NCI-H526 (cell line): ENCODE data around the gene RPS6KA5.
"Not testable (repeated sequence)": the region's sequence is repeated elsewhere in the genome, so short reads cannot be mapped to it uniquely, and the experiment has no call there.

Experiments used
- DNase-seq, 2 experiments: peaks; one replicate each; lab custom pipeline; 2025; lab: John Stamatoyannopoulos, UW

The RPS6KA5 gene

GRCh38 chr14:91067186-91067585, 6.7 kb upstream of the RPS6KA5 start:
- DNase-seq, result no peak

GRCh38 chr14:91065266-91065665, 4.8 kb upstream of the RPS6KA5 start:
- DNase-seq, result no peak

DNA sequence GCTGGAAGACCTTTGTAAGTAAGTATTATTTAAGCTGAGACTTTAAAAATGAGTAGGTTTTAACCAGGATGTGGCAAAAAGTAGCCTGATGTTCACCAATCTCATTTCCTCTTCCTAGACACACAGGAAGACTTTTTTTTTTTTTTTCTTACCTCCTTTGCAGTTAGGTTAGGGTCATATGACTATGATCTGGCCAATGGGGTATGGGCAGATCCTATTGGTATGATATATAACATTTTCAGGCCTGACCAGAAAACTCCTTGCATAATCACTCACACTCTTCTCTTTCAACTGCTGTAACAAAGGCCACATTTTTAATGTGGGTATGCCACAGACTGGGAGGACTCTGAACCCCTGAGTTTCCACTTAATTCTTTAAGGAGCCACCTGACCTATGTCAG, 2.7 kb upstream of the RPS6KA5 start:
- no peak for DNase-seq

GRCh38 chr14:91062600-91062999, 2.2 kb upstream of the RPS6KA5 start:
- no peak for DNase-seq

- no peak for DNase-seq
Measured at GRCh38 chr14:91061056-91061887, 831 bp upstream of the RPS6KA5 start.

DNA sequence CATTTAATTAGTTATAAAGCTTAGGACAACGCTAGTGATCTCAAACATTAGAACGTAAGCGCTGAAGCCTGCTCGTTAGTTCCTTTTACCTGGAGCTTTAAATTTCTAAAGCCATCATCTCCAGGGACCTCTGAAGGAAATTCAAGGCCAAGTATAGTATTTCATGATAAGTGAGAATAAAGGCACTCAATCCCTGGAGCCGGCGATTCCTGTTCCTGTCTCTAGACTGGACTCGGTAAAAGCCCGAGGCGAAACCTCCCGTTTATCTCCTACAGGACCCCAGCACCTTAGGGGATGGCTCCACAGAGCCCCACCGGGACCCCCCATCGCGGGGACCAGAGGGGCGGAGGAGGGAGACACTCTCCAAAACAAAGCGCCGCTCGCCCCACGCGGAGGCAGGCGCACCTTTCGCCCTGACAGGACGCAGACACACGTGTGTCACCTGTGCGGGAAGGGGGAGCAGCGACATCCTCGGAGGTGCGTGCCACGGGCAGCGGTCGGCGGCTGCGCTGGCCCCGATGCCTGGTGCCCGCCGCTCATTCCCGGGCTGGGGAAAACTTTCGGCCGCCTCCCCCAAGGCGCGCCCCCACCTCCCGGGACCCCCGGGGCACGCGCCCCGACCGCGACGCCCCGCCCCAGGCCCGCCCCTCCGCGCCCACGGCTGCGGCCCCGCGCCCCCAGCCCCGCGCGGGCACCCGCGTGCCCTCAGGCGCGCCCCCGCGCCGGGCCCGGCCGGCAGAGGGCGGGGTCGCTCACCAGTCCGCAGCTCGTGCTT, 678 bp downstream of the RPS6KA5 start:
- DNase-seq, result peak; percentile 73 to 83

DNA sequence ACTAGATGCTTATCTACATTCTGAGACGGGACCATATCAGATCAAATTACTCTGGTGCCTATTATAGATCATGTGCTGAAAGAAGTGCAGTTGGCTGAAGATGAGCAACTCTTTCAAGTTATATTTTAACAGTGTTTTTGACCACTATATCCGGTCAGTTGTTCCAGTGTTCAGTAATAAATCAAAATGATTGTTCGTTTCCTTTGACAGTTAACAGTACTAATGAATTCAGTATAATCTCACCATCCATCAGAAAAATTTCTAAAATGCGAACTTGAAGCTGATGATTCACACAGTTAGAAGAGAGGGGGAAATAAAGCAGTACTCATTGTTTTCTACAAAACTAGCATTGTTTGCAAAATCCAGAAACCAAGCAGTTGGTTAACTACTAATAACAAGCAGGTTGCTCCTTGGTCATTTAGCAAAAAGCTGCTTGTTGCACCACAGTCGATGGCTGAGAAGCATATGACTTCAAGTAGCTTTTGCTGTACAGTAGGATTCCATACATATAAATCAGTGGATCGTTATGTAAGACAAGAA, 2.3 kb downstream of the RPS6KA5 start:
- DNase-seq, result peak; percentile 33 to 47

GRCh38 chr14:91056361-91056760, 4.1 kb downstream of the RPS6KA5 start:
- DNase-seq, result no peak

DNA sequence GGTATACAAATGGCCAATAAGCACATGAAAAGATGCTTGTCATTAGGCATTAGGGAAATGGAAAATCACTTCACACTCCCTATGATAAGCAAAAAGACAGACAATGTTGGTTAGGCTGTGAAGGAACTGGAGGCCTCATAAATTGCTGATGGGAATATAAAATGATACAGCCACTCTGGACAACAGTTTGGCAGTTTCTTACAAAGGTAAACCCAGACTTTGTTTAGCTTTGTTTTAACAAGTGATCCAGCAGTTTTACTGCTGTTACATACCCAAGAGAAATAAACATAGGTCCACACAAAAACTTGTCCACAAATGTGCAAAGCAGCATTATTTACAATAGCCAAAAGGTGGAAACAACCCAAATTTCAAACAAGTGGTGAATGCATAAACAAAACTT, 5.4 kb downstream of the RPS6KA5 start:
- no peak for DNase-seq

DNA sequence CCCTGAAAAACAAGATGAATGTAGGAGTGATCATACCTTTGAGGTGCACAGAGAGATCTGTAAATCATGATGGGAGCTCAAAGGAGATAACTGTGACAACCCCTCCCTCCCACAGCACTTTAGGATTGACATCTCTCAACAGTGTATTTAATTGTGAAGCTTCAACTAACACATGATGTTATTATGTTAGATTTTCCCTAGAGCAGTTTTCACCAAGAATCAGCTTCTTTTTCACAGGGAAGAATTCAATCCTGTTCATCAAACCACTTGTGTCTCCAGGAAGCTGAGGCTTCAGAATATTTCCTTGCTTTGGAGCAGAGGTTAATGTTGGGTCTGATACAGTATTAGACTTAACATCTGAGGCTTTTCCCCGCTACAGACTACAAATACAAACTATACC, 11.8 kb downstream of the RPS6KA5 start:
- no peak for DNase-seq

DNA sequence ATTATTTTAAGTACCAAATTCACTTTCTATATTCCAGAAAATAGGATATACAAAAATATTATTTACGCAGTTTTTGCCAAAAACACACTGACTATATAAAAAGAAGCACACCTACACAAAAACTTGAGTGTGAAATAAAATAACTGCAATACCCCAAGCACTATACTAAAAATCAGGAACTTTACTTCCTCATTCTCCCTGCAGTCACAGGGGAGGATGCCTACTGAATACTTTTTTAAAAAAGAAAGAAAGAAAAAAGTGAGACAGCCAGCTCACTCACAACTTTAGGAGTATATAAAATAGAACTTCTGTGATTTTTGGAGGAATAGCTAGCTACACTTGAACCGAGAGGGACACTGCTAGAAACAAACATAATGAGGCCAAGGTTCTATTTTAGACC, 12.2 kb downstream of the RPS6KA5 start:
- no peak for DNase-seq

- DNase-seq, result no peak
Measured at GRCh38 chr14:91047174-91047753, 13.2 kb downstream of the RPS6KA5 start.

DNA sequence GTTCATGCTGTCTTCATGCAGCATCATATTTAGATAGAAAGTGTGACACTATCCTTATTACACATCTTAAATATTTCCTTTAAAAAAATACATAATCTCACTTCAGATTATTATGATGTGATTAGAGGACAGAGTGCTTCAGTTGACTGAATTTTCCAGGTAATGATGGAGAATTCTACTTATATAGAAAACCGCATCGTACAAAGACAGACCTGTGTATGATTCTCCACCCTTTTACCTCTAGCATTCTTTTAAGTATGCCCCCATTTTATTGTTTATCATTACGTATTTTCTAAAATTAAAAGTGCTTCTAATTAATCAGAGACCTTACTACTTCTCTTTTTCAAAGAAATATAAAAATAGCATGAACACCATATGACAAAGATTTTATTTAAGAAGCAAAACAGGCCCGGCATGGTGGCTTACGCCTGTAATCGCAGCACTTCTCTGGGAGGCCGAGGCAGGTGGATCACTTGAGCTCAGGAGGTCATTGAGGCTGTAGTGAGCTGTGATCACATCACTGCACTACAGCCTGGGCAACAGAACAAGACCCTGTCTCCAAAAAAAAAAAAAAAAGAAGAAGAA, 13.9 kb downstream of the RPS6KA5 start:
- DNase-seq, result no peak

GRCh38 chr14:91041450-91041849, 19.0 kb downstream of the RPS6KA5 start:
- DNase-seq, result no peak

DNA sequence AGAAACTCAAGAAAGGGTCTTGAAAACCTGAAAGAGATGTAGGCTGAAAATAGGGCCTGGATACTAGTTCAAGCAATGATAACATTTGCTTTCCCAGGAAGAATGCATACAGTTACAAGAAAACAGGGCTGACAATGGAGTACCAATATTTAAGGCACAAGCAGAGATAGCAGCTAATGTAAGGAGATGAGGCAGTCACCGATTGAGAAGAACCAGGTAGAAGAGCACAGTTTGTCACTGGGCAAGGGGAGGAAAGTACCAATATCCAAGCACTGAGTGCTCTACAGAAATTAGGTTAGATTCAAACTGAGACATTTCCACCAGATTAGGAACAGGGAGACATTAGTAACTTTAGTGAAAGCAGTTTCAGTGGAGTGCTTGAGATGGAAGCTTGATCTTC, 19.9 kb downstream of the RPS6KA5 start:
- DNase-seq, result no peak

- no peak for DNase-seq
Measured at GRCh38 chr14:91038439-91038838, 22.0 kb downstream of the RPS6KA5 start.

- DNase-seq, result no peak
Measured at GRCh38 chr14:91036741-91037469, 23.5 kb downstream of the RPS6KA5 start.

DNA sequence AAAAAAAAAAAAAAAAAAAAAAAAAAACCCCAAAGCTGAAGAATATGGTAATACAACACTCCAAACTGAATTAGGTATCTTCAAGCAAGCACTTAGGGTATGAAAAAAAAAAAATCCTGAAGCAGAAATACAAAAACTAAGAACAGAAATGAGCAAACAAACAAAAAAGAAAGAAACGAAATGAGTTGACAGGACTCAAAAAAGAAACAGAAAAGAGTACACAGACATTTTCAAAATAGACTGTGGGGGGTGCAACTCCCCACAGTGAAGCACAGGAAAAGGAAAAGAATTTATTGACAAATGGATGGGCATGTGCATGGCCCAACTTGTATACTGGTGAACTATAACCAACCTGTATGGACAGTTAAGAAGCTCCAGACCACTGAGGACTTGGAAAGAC, 24.6 kb downstream of the RPS6KA5 start:
- DNase-seq, result no peak

DNA sequence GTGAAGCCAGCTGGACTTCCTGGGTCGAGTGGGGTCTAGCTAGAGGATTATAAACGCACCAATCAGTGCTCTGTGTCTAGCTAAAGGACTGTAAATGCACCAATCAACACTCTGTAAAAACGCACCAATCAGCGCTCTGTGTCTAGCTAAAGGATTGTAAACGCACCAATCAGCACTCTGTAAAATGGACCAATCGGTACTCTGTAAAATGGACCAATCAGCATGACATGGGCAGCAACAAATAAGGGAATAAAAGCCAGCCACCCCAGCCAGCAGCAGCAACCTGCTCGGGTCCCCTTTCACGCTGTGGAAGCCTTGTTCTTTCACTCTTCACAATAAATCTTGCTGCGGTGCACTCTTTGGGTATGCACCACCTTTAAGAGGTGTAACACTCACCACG, 26.1 kb downstream of the RPS6KA5 start:
- not testable (repeated sequence) for DNase-seq

DNA sequence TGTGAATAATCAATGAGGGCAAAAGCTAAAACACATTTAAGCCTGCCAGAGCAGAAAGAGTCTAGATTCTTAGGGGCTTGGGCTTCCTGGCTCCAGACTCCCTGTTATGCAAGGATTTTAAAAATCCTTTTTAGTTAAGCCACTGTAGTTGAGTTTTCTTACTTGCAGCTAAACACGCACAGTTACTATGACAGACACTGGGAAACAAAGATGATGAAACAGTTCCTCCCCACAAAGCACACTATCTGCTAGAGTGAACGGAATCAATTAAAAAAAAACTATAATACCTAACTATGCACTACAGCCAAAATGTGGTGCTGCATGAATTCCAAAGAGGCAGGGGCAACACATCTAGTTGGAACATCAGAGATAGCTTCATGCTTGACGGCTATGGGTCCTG, 28.2 kb downstream of the RPS6KA5 start:
- DNase-seq, result no peak

DNA sequence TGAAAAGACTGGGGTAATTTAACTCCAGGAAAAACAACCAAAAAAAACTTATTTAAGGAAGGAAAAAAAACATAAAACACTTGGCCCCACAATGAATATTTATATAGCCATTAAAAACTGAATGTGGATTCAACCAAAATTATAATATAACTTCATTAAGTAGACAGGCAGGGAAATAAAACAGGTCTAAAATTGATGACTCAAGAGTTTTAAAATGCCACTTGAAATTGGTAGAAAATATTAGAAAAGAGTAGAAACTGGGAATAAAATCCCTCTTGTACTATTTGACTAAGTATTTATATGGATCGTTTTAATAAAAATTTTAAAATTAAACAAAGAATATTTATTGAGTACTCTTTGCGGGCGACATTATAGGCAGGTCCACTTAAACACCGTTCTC, 28.8 kb downstream of the RPS6KA5 start:
- no peak for DNase-seq
